COLO829 (cell line): ENCODE results near the gene TARBP1.

Experiments used
- DNase-seq: peaks from one replicate; pipeline ENCODE4 v3.0.0; 2012; ENCODE audit warnings: low spot score

Gene TARBP1

GRCh38 chr1:234484218-234484617 is 5.2 kb upstream of the TARBP1 start:
- no peak for DNase-seq

- no peak for DNase-seq
Measured at GRCh38 chr1:234481771-234482170, 2.8 kb upstream of the TARBP1 start.

- DNase-seq, result no peak
Measured at GRCh38 chr1:234479866-234480265, 887 bp upstream of the TARBP1 start.

- DNase-seq, result no peak
Measured at GRCh38 chr1:234479310-234479559, 256 bp upstream of the TARBP1 start.

GRCh38 chr1:234478152-234478480 is 863 bp downstream of the TARBP1 start:
- no peak for DNase-seq

GRCh38 chr1:234477386-234478151 is 1.4 kb downstream of the TARBP1 start:
- DNase-seq, result no peak

- DNase-seq, result no peak
Measured at GRCh38 chr1:234476172-234476571, 2.8 kb downstream of the TARBP1 start.

- DNase-seq, result no peak
Measured at GRCh38 chr1:234475167-234475793, 3.7 kb downstream of the TARBP1 start.

GRCh38 chr1:234474375-234474774 is 4.6 kb downstream of the TARBP1 start:
- DNase-seq, result no peak

GRCh38 chr1:234473118-234473517 is 5.9 kb downstream of the TARBP1 start:
- no peak for DNase-seq

- DNase-seq, result no peak
Measured at GRCh38 chr1:234469376-234469775, 9.6 kb downstream of the TARBP1 start.

GRCh38 chr1:234468580-234468979 is 10.4 kb downstream of the TARBP1 start:
- DNase-seq, result no peak

- no peak for DNase-seq
Measured at GRCh38 chr1:234467821-234468220, 11.2 kb downstream of the TARBP1 start.

- no peak for DNase-seq
Measured at GRCh38 chr1:234466945-234467344, 12.0 kb downstream of the TARBP1 start.

GRCh38 chr1:234463749-234464148 is 15.2 kb downstream of the TARBP1 start:
- DNase-seq, result no peak

- DNase-seq, result no peak
Measured at GRCh38 chr1:234460652-234461051, 18.3 kb downstream of the TARBP1 start.

- peak; percentile 31 for DNase-seq
Measured at GRCh38 chr1:234458352-234459017, 20.5 kb downstream of the TARBP1 start.

GRCh38 chr1:234454926-234455325 is 24.1 kb downstream of the TARBP1 start:
- DNase-seq, result no peak

GRCh38 chr1:234452406-234452965 is 26.5 kb downstream of the TARBP1 start:
- DNase-seq, result no peak

GRCh38 chr1:234440348-234440747 is 38.6 kb downstream of the TARBP1 start:
- DNase-seq, result no peak

GRCh38 chr1:234438579-234438978 is 40.4 kb downstream of the TARBP1 start:
- DNase-seq, result no peak

GRCh38 chr1:234437423-234438171 is 41.4 kb downstream of the TARBP1 start:
- DNase-seq, result no peak

GRCh38 chr1:234435620-234436019 is 43.4 kb downstream of the TARBP1 start:
- no peak for DNase-seq
